Esophagus (tissue), 2 donors: ENCODE data around the gene BTBD9. TPM values are rescaled to one million over a fixed set of nuclear protein-coding genes. Genes with fewer than 3 reads are reported as not detected.

ENCODE experiments used
- H3K27ac ChIP-seq, 2 donors: one replicate each; pipeline ENCODE4 v1.5.1; 2013; ENCODE audit warnings: low read depth in 2 of 2, mild to moderate bottlenecking in 2 of 2, inconsistent platforms in 1 of 2, low read length in 1 of 2, moderate library complexity in 1 of 2
- H3K27me3 ChIP-seq, 2 donors: one replicate each; pipeline ENCODE4 v1.6.1; 2013; ENCODE audit warnings: low read length in 2 of 2, control low read depth in 1 of 2, mild to moderate bottlenecking in 1 of 2; ENCODE audit not compliant: insufficient read depth in 2 of 2, control insufficient read depth in 1 of 2
- H3K36me3 ChIP-seq, 2 donors: one replicate each; pipeline ENCODE4 v1.6.1; 2013; ENCODE audit warnings: low read length in 1 of 2; ENCODE audit not compliant: control insufficient read depth in 2 of 2, insufficient read depth in 2 of 2
- H3K4me1 ChIP-seq, 2 donors: one replicate each; pipeline ENCODE4 v1.6.1; 2013; ENCODE audit warnings: low read length in 1 of 2; ENCODE audit not compliant: control insufficient read depth in 2 of 2, insufficient read depth in 2 of 2
- H3K4me3 ChIP-seq, 2 donors: one replicate each; pipeline ENCODE4 v1.5.1; 2013; ENCODE audit warnings: low read length in 2 of 2, mild to moderate bottlenecking in 2 of 2, low read depth in 1 of 2, moderate library complexity in 1 of 2
- H3K9me3 ChIP-seq, 2 donors: one replicate each; pipeline ENCODE4 v1.6.1; 2013; ENCODE audit warnings: mild to moderate bottlenecking in 2 of 2, low read depth in 1 of 2, low read length in 1 of 2, moderate library complexity in 1 of 2; ENCODE audit not compliant: control insufficient read depth in 2 of 2, insufficient read depth in 1 of 2
- WGBS, 2 donors: extraction: QIAGEN DNeasy Blood & Tissue Kit; methylation state at CpG; one replicate each; pipeline ENCODE4 v1.1.7; 2013; 5-methylcytosine and 5-hydroxymethylcytosine counted together
- polyA plus RNA-seq, 2 donors: library from polyadenylated mRNA; stranded (reverse); fragments of 200-250 nt; gene quantifications; one replicate each; pipeline ENCODE4 v1.2.3, GENCODE V29; 2013
- donor health status: healthy with polysubstance abuse.
- donor health status: Bipolar disorder and iron deficiency.

The BTBD9 gene
- polyA plus RNA-seq = 1 to 10 TPM; 3.2 to 3.8 TPM

GRCh38 chr6:38639498-38640215 is at the start of gene BTBD9:
BTBD9 (minus strand) TSS chr6:38639929.
- H3K9me3 ChIP-seq = no peaks in the 10 kb centered on the region
- peak within 1 kb of the TSS; percentile 93 to 95 for H3K27ac ChIP-seq
- no peaks in the 10 kb centered on the region for H3K36me3 ChIP-seq
- peak within 1 kb of the TSS; percentile 91 to 93 for H3K4me3 ChIP-seq
- WGBS, 2 donors = 0 to 1% methylated on average over 69 to 82 of the region's 82 CpGs
- H3K4me1 ChIP-seq = peaks cover 0 to 5% of the 10 kb centered on the region in 2 donors
- no peaks in the 10 kb centered on the region for H3K27me3 ChIP-seq

DNA sequence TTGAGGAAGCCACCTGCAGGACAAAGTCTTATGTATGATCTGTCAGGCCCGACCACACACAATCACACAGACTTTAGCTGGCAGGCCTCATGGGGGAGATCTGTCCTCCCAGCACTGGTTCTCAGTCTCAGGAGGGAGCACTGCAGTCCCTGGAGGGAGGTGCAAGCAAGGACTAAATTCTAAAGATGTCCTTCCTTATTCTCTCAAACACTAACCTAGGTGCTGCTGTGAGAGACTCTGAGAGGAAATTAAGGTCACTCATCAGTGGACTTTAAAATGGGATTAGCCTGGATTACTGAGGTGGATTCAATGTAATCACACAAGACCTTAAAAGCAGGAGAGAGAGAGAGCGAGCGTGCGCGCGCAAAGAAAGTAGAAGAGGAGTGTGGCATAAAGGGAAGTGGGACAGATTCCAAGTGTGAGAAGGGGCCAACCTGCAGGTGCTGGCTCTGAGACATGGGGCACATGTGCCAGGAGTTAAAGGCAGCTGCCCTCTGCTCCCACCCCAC is 48.9 kb upstream of the BTBD9 start:
- 73 to 87% methylated on average over 6 of the region's 6 CpGs for WGBS, 2 donors
- no peaks in the 10 kb centered on the region for H3K27me3 ChIP-seq
- no peaks in the 10 kb centered on the region for H3K4me1 ChIP-seq
- peaks cover 0 to 2% of the 10 kb centered on the region in 2 donors for H3K36me3 ChIP-seq
- no peaks in the 10 kb centered on the region for H3K9me3 ChIP-seq
- H3K27ac ChIP-seq = no peak overlapping the region
- H3K4me3 ChIP-seq = no peak overlapping the region

DNA sequence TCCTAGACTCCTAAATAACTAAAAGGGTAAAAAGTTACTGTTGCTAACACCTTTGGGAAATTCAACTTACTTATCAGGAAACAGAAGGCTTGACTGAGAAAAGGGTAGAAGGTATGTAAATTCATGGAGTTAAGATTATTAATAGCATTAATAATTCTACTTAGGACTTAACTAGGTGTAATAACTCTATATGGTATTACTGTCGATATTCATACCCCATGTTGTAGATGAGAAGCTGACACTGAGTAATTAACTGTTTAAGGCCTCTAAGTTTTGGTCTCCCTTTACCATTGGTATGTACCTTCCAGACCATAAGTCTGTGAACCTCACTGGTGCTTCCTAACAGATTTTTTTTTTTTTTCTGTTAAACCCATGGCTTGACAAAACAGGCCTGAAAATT is 47.8 kb upstream of the BTBD9 start:
- Histone ChIP-seq H3K27ac (no peak overlapping the region), H3K9me3 (no peaks in the 10 kb centered on the region), H3K36me3 (peaks cover 0 to 2% of the 10 kb centered on the region in 2 donors), H3K27me3 (no peaks in the 10 kb centered on the region), H3K4me3 (no peak overlapping the region), H3K4me1 (no peaks in the 10 kb centered on the region)
- WGBS, 2 donors = 88 to 100% methylated on average over 1 of the region's 1 CpG

DNA sequence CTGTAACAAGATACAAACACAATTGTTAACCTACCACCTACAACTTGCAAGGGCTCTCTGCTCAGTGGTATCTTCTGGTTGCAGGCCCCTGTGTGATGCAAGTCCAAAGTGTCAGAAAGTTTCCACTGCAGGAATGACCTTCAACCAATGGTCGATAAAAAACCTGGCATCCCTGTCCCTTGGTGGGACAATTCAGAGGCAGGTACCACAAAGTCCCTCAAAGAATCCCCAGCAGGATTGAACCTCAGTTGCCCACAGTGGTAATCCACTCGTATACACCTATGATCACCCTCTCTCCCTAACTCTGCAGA is 47.3 kb upstream of the BTBD9 start:
- Histone ChIP-seq H3K9me3 (no peaks in the 10 kb centered on the region), H3K4me3 (no peak overlapping the region), H3K36me3 (peaks cover 0 to 2% of the 10 kb centered on the region in 2 donors), H3K27me3 (no peaks in the 10 kb centered on the region), H3K27ac (no peak overlapping the region), H3K4me1 (no peaks in the 10 kb centered on the region)
- 72 to 92% methylated on average over 2 of the region's 2 CpGs for WGBS, 2 donors

- Histone ChIP-seq H3K4me3 (no peak overlapping the region), H3K36me3 (peaks cover 0 to 5% of the 10 kb centered on the region in 2 donors), H3K9me3 (no peaks in the 10 kb centered on the region), H3K4me1 (no peaks in the 10 kb centered on the region), H3K27me3 (no peaks in the 10 kb centered on the region), H3K27ac (no peak overlapping the region)
- WGBS, 2 donors = 86 to 87% methylated on average over 4 of the region's 4 CpGs
Observed at GRCh38 chr6:38686270-38687042, 46.7 kb upstream of the BTBD9 start.

GRCh38 chr6:38684904-38685303 is 45.2 kb upstream of the BTBD9 start:
- no peak overlapping the region for H3K4me3 ChIP-seq
- 95 to 97% methylated on average over 3 of the region's 3 CpGs for WGBS, 2 donors
- no peaks in the 10 kb centered on the region for H3K27me3 ChIP-seq
- peaks cover 0 to 5% of the 10 kb centered on the region in 2 donors for H3K36me3 ChIP-seq
- H3K9me3 ChIP-seq = no peaks in the 10 kb centered on the region
- no peak overlapping the region for H3K27ac ChIP-seq
- no peaks in the 10 kb centered on the region for H3K4me1 ChIP-seq

- Histone ChIP-seq H3K4me1 (no peaks in the 10 kb centered on the region), H3K36me3 (peaks cover 0 to 5% of the 10 kb centered on the region in 2 donors), H3K27me3 (no peaks in the 10 kb centered on the region), H3K4me3 (no peak overlapping the region), H3K27ac (no peak overlapping the region), H3K9me3 (no peaks in the 10 kb centered on the region)
- WGBS, 2 donors = 91 to 94% methylated on average over 1 of the region's 1 CpG
Observed at GRCh38 chr6:38684237-38684636, 44.5 kb upstream of the BTBD9 start.

GRCh38 chr6:38681850-38682249 is 42.1 kb upstream of the BTBD9 start:
- Histone ChIP-seq H3K4me3 (no peak overlapping the region), H3K27me3 (no peaks in the 10 kb centered on the region), H3K9me3 (no peaks in the 10 kb centered on the region), H3K36me3 (peaks cover 4 to 5% of the 10 kb centered on the region in 2 donors), H3K4me1 (no peaks in the 10 kb centered on the region), H3K27ac (no peak overlapping the region)
- WGBS, 2 donors = 97 to 100% methylated on average over 2 of the region's 2 CpGs

DNA sequence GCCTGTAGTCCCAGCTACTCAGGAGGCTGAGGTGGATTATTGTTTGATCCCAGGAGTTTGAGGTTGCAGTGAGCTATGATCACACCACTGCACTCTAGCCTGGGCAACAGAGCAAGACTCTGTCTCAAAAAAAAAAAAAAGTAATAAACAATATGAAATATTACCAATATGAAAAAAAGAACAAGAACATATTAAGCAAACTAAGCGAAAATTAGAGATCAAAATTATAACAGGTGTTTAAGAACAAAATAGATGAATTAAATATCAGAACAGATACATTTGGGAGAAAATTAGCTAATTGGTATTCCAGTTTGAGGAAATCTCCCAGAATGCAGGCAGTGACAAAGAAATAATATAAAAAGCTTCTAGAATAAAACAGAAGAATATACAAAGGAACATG is 39.9 kb upstream of the BTBD9 start:
- no peaks in the 10 kb centered on the region for H3K9me3 ChIP-seq
- no peaks in the 10 kb centered on the region for H3K27me3 ChIP-seq
- H3K4me3 ChIP-seq = no peak overlapping the region
- 98 to 100% methylated on average over 1 of the region's 1 CpG for WGBS, 2 donors
- no peaks in the 10 kb centered on the region for H3K4me1 ChIP-seq
- H3K27ac ChIP-seq = no peak overlapping the region
- H3K36me3 ChIP-seq = peaks cover 4 to 5% of the 10 kb centered on the region in 2 donors
